Memory B cell (primary cell): ENCODE data around the gene GTF2F1.
"Not testable (repeated sequence)": the region's sequence is repeated elsewhere in the genome, so short reads cannot be mapped to it uniquely, and the experiment has no call there.

Experiments
- ATAC-seq: fragments of 150-1000 bp; cut with Tn5 transposase; 2 replicates; pipeline ENCODE4 v1.10.0; 2021; ENCODE audit warnings: low read depth, mild to moderate bottlenecking, moderate library complexity
- DNase-seq, 2 donors: peaks; one replicate each; pipeline ENCODE4 v3.0.0; 2022; ENCODE audit warnings: low spot score in 2 of 2
- H3K27ac Mint-ChIP-seq: one replicate; pipeline ENCODE4 v1.8.0; 2022; ENCODE audit warnings: mild to moderate bottlenecking, moderate library complexity, mixed read lengths
- H3K27me3 Mint-ChIP-seq: one replicate; pipeline ENCODE4 v1.8.0; 2022; ENCODE audit warnings: mixed read lengths
- H3K36me3 Mint-ChIP-seq: one replicate; pipeline ENCODE4 v1.8.0; 2022; ENCODE audit warnings: mild to moderate bottlenecking, mixed read lengths
- H3K4me1 Mint-ChIP-seq: one replicate; pipeline ENCODE4 v1.8.0; 2022; ENCODE audit warnings: mixed read lengths
- H3K4me3 Mint-ChIP-seq: one replicate; pipeline ENCODE4 v1.8.0; 2022; ENCODE audit warnings: mild to moderate bottlenecking, moderate library complexity, mixed read lengths
- H3K9me3 Mint-ChIP-seq: one replicate; pipeline ENCODE4 v1.8.0; 2022; ENCODE audit warnings: mixed read lengths

GTF2F1 gene

GRCh38 chr19:6362027-6362350 is 31.0 kb downstream of the GTF2F1 start:
- no peaks in the 10 kb centered on the region for H3K27me3 Mint-ChIP-seq
- DNase-seq (no peak), ATAC-seq (no peak)
- H3K4me3 Mint-ChIP-seq, result peak overlapping the region; percentile 99
- H3K27ac Mint-ChIP-seq, result peak overlapping the region; percentile 94
- H3K9me3 Mint-ChIP-seq, result no peaks in the 10 kb centered on the region
- peaks cover 8% of the 10 kb centered on the region for H3K4me1 Mint-ChIP-seq
- peaks cover 10% of the 10 kb centered on the region for H3K36me3 Mint-ChIP-seq

- peak overlapping the region; percentile 94 for H3K27ac Mint-ChIP-seq
- DNase-seq, H3K27me3 Mint-ChIP-seq, H3K9me3 Mint-ChIP-seq, ATAC-seq, H3K36me3 Mint-ChIP-seq, H3K4me1 Mint-ChIP-seq: not testable (repeated sequence)
- H3K4me3 Mint-ChIP-seq, result peak overlapping the region; percentile 99
Measured at GRCh38 chr19:6360857-6361216, 32.1 kb downstream of the GTF2F1 start.

GRCh38 chr19:6360445-6360844 is 32.5 kb downstream of the GTF2F1 start:
- H3K36me3 Mint-ChIP-seq, H3K27me3 Mint-ChIP-seq, DNase-seq, H3K4me3 Mint-ChIP-seq, H3K9me3 Mint-ChIP-seq, H3K27ac Mint-ChIP-seq, H3K4me1 Mint-ChIP-seq, ATAC-seq: not testable (repeated sequence)

- H3K4me1 Mint-ChIP-seq, result peaks cover 8% of the 10 kb centered on the region
- ATAC-seq (no peak), DNase-seq (no peak)
- no peaks in the 10 kb centered on the region for H3K27me3 Mint-ChIP-seq
- H3K9me3 Mint-ChIP-seq, result no peaks in the 10 kb centered on the region
- peaks cover 2% of the 10 kb centered on the region for H3K36me3 Mint-ChIP-seq
- H3K27ac Mint-ChIP-seq, result no peak overlapping the region
- H3K4me3 Mint-ChIP-seq, result no peak overlapping the region
Measured at GRCh38 chr19:6359568-6360341, 33.2 kb downstream of the GTF2F1 start.

- Mint-ChIP-seq H3K4me3 (no peak overlapping the region), H3K4me1 (peaks cover 7% of the 10 kb centered on the region), H3K9me3 (no peaks in the 10 kb centered on the region), H3K27ac (no peak overlapping the region), H3K36me3 (no peaks in the 10 kb centered on the region), H3K27me3 (no peaks in the 10 kb centered on the region)
- DNase-seq (no peak), ATAC-seq (no peak)
Measured at GRCh38 chr19:6358003-6358402, 35.0 kb downstream of the GTF2F1 start.

GRCh38 chr19:6357174-6357573 is 35.8 kb downstream of the GTF2F1 start:
- H3K4me1 Mint-ChIP-seq, result peaks cover 4% of the 10 kb centered on the region
- no peak overlapping the region for H3K27ac Mint-ChIP-seq
- no peaks in the 10 kb centered on the region for H3K9me3 Mint-ChIP-seq
- no peak for ATAC-seq
- H3K36me3 Mint-ChIP-seq, result no peaks in the 10 kb centered on the region
- no peak overlapping the region for H3K4me3 Mint-ChIP-seq
- DNase-seq, result no peak
- H3K27me3 Mint-ChIP-seq, result no peaks in the 10 kb centered on the region

GRCh38 chr19:6355321-6356040 is 37.5 kb downstream of the GTF2F1 start:
- DNase-seq, H3K36me3 Mint-ChIP-seq, ATAC-seq, H3K4me3 Mint-ChIP-seq, H3K4me1 Mint-ChIP-seq, H3K9me3 Mint-ChIP-seq, H3K27me3 Mint-ChIP-seq, H3K27ac Mint-ChIP-seq: not testable (repeated sequence)

- no peaks in the 10 kb centered on the region for H3K9me3 Mint-ChIP-seq
- H3K4me3 Mint-ChIP-seq, result no peak overlapping the region
- H3K27ac Mint-ChIP-seq, result no peak overlapping the region
- no peaks in the 10 kb centered on the region for H3K27me3 Mint-ChIP-seq
- H3K36me3 Mint-ChIP-seq, result no peaks in the 10 kb centered on the region
- no peaks in the 10 kb centered on the region for H3K4me1 Mint-ChIP-seq
- DNase-seq (no peak), ATAC-seq (no peak)
Measured at GRCh38 chr19:6354098-6354674, 38.8 kb downstream of the GTF2F1 start.

- no peak for ATAC-seq
- Mint-ChIP-seq H3K27me3 (no peaks in the 10 kb centered on the region), H3K4me1 (no peaks in the 10 kb centered on the region)
Measured at GRCh38 chr19:6352381-6353165, 40.4 kb downstream of the GTF2F1 start.

GRCh38 chr19:6350688-6351087 is 42.3 kb downstream of the GTF2F1 start:
- Mint-ChIP-seq H3K36me3 (no peaks in the 10 kb centered on the region), H3K4me1 (no peaks in the 10 kb centered on the region), H3K4me3 (no peak overlapping the region), H3K27ac (no peak overlapping the region), H3K9me3 (no peaks in the 10 kb centered on the region), H3K27me3 (no peaks in the 10 kb centered on the region)
- ATAC-seq (no peak), DNase-seq (no peak)

More at GRCh38 chr19:6352381-6353165, 40.4 kb downstream of the GTF2F1 start:
- Mint-ChIP-seq H3K36me3 (no peaks in the 10 kb centered on the region), H3K27ac (no peak overlapping the region), H3K9me3 (no peaks in the 10 kb centered on the region), H3K4me3 (no peak overlapping the region)
- DNase-seq, result no peak

GRCh38 chr19:6349271-6349670 is 43.7 kb downstream of the GTF2F1 start:
- not testable (repeated sequence) for H3K27ac Mint-ChIP-seq, ATAC-seq, H3K4me1 Mint-ChIP-seq, H3K4me3 Mint-ChIP-seq, H3K9me3 Mint-ChIP-seq, DNase-seq, H3K27me3 Mint-ChIP-seq, H3K36me3 Mint-ChIP-seq

- H3K27ac Mint-ChIP-seq, result no peak overlapping the region
- DNase-seq (no peak), ATAC-seq (no peak)
- H3K9me3 Mint-ChIP-seq, result peaks cover 2% of the 10 kb centered on the region
- H3K4me1 Mint-ChIP-seq, result peaks cover 7% of the 10 kb centered on the region
- no peaks in the 10 kb centered on the region for H3K36me3 Mint-ChIP-seq
- peaks cover 3% of the 10 kb centered on the region for H3K27me3 Mint-ChIP-seq
- H3K4me3 Mint-ChIP-seq, result no peak overlapping the region
Measured at GRCh38 chr19:6343462-6343861, 49.5 kb downstream of the GTF2F1 start.

- H3K4me3 Mint-ChIP-seq, result no peak overlapping the region
- peaks cover 3% of the 10 kb centered on the region for H3K27me3 Mint-ChIP-seq
- peaks cover 7% of the 10 kb centered on the region for H3K4me1 Mint-ChIP-seq
- H3K36me3 Mint-ChIP-seq, result no peaks in the 10 kb centered on the region
- DNase-seq, result no peak
- H3K9me3 Mint-ChIP-seq, result peaks cover 2% of the 10 kb centered on the region
- no peak for ATAC-seq
- H3K27ac Mint-ChIP-seq, result no peak overlapping the region
Measured at GRCh38 chr19:6340493-6341201, 52.3 kb downstream of the GTF2F1 start.
